Coronary artery (tissue), 2 donors: Measurements from ENCODE around the gene COL5A1.

ENCODE experiments used
- DNase-seq: peaks from one replicate; pipeline ENCODE4 v3.0.0-alpha.2; 2017; ENCODE audit warnings: low spot score
- H3K27ac ChIP-seq, 2 donors: fragments of 200-600 bp; sonication (generic); one replicate each; pipeline ENCODE4 v1.5.1; 2016 to 2019
- H3K4me3 ChIP-seq: fragments of 200-600 bp; sonication (generic); 2 replicates; pipeline ENCODE4 v1.5.1; 2016; ENCODE audit warnings: mild to moderate bottlenecking, moderate library complexity
- CTCF ChIP-seq: fragments of 200-600 bp; sonication (generic); IDR thresholded peaks from one replicate; pipeline ENCODE4 v1.5.1; 2019; ENCODE audit warnings: antibody characterized with exemption

COL5A1 gene

GRCh38 chr9:134812343-134812673 is 170.7 kb downstream of the COL5A1 start:
- TF ChIP-seq CTCF = no peak
- H3K27ac ChIP-seq = no peak overlapping the region
- no peak overlapping the region for H3K4me3 ChIP-seq
- no peak for DNase-seq

GRCh38 chr9:134813841-134814240 is 172.2 kb downstream of the COL5A1 start:
- H3K4me3 ChIP-seq = no peak overlapping the region
- no peak for TF ChIP-seq CTCF
- H3K27ac ChIP-seq = no peak overlapping the region
- DNase-seq = no peak

- Histone ChIP-seq H3K4me3 (no peak overlapping the region), H3K27ac (no peak overlapping the region)
- no peak for DNase-seq
- TF ChIP-seq CTCF = no peak
Observed at GRCh38 chr9:134814598-134815215, 173.1 kb downstream of the COL5A1 start.

GRCh38 chr9:134815435-134816214 is 174.0 kb downstream of the COL5A1 start:
- TF ChIP-seq CTCF = no peak
- DNase-seq = no peak
- Histone ChIP-seq H3K27ac (no peak overlapping the region), H3K4me3 (no peak overlapping the region)

GRCh38 chr9:134816264-134816663 is 174.7 kb downstream of the COL5A1 start:
- no peak for TF ChIP-seq CTCF
- no peak overlapping the region for H3K27ac ChIP-seq
- H3K4me3 ChIP-seq = no peak overlapping the region
- DNase-seq = no peak

GRCh38 chr9:134818000-134818568 is 176.5 kb downstream of the COL5A1 start:
- Histone ChIP-seq H3K27ac (no peak overlapping the region), H3K4me3 (no peak overlapping the region)
- no peak for DNase-seq
- no peak for TF ChIP-seq CTCF

- H3K4me3 ChIP-seq = no peak overlapping the region
- H3K27ac ChIP-seq = no peak overlapping the region
- TF ChIP-seq CTCF = no peak
- no peak for DNase-seq
Observed at GRCh38 chr9:134818591-134818990, 177.0 kb downstream of the COL5A1 start.
